ENCODE results near the gene PSPC1. TPM values are rescaled to one million over a fixed set of nuclear protein-coding genes. Genes with fewer than 3 reads are reported as not detected.

The PSPC1 gene
- polyA plus RNA-seq, 1 donor (not counting 4 experiments of a cell fraction or from before 2014, with no cell fraction given), result 38.0 TPM

DNA sequence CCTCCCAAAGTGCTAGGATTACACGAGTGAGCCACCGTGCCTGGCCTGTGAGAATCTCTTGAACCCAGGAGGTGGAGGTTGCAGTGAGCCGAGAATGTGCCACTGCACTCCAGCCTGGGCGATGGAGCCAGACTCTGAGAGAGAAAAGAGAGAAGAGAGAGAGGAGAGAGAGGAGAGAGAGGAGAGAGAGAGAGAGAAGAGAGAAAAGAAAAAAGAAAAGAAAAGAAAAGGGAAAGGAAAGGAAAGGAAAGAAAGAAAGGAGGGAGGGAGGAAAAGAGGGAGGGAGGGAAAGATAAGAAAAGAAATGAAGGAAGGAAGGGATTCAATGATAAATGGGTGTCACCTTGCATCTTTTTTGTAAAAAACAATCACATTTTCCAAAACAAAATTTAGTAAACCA, 23.0 kb upstream of the PSPC1 start:
- Histone ChIP-seq H3K36me3 (ENCODE audit: control insufficient read depth in 2 of 2, extremely low read depth in 1 of 2, insufficient read depth in 2 of 2, low read length in 2 of 2) (no peaks in the 10 kb centered on the region), H3K27me3 (ENCODE audit: control insufficient read depth, extremely low read depth, insufficient read depth, low read length) (no peaks in the 10 kb centered on the region), H3K9me1 (ENCODE audit: control insufficient read depth, extremely low read depth, insufficient read depth, low read length) (no peaks in the 10 kb centered on the region), H3K9me3 (ENCODE audit: control insufficient read depth, low read depth, low read length) (no peaks in the 10 kb centered on the region), H3K9ac (ENCODE audit: control insufficient read depth, extremely low read depth, insufficient read depth, low read length) (no peak overlapping the region), H3K4me3 (ENCODE audit: control insufficient read depth in 2 of 3, extremely low read depth in 1 of 3, insufficient read depth in 2 of 3, low read depth in 1 of 3, low read length in 3 of 3) (no peak overlapping the region), H4K20me1 (ENCODE audit: control insufficient read depth, extremely low read depth, insufficient read depth, low read length) (no peaks in the 10 kb centered on the region), H3K79me2 (ENCODE audit: control insufficient read depth, insufficient read depth, low read length) (no peaks in the 10 kb centered on the region), H3K4me2 (ENCODE audit: control insufficient read depth, extremely low read depth, insufficient read depth, low read depth, low read length) (no peak overlapping the region), H2AFZ (ENCODE audit: control insufficient read depth, low read length) (no peak overlapping the region), H3K4me1 (ENCODE audit: control insufficient read depth, extremely low read depth, insufficient read depth, low read length) (no peaks in the 10 kb centered on the region), H3K27ac (ENCODE audit: control insufficient read depth, insufficient read depth, low read length) (no peak overlapping the region)
- DNase-seq (ENCODE audit: low read depth, low spot score) (no peak), FAIRE-seq (no peak)
- TF ChIP-seq EZH2 (IDR thresholded peaks at IDR 0.05; ENCODE audit: low read length), result no peak
- TF ChIP-seq, protein P1, sequence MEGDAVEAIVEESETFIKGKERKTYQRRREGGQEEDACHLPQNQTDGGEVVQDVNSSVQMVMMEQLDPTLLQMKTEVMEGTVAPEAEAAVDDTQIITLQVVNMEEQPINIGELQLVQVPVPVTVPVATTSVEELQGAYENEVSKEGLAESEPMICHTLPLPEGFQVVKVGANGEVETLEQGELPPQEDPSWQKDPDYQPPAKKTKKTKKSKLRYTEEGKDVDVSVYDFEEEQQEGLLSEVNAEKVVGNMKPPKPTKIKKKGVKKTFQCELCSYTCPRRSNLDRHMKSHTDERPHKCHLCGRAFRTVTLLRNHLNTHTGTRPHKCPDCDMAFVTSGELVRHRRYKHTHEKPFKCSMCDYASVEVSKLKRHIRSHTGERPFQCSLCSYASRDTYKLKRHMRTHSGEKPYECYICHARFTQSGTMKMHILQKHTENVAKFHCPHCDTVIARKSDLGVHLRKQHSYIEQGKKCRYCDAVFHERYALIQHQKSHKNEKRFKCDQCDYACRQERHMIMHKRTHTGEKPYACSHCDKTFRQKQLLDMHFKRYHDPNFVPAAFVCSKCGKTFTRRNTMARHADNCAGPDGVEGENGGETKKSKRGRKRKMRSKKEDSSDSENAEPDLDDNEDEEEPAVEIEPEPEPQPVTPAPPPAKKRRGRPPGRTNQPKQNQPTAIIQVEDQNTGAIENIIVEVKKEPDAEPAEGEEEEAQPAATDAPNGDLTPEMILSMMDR (optimal IDR thresholded peaks at IDR 0.05 in 1 of 3, IDR thresholded peaks at IDR 0.05 in 1 of 3, conservative IDR thresholded peaks at IDR 0.05 in 1 of 3; ENCODE audit: extremely low read depth in 1 of 3, insufficient read depth in 2 of 3, low read length in 3 of 3), result no peak
- dilution Hi-C loops (cut with MboI; ENCODE audit: extremely low pct_ligation_motif_present, low sequenced_read_pairs), result no loop called here

DNA sequence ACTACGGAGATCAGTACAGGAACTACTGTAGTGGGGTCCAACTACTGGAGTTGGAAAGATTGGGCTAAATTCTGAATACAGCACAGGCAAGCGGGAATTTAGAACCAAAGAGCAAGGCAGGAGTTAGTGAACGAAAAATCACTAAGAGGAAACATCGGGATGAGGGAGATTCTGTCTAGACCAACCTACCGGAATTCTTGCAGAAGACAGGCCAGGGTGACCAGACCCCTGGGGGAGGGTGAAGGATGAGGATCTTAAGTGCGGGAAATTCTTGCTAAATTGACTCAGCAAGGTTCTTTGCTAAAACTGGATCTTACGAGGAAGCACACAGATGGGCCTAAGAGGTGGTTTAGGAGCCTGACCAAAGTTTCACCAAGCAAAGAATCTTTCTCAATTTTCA, 13.2 kb upstream of the PSPC1 start:
- no peak overlapping the region for H3K9ac ChIP-seq (ENCODE audit: control insufficient read depth, extremely low read depth, insufficient read depth, low read length)
- no peaks in the 10 kb centered on the region for H3K36me3 ChIP-seq (ENCODE audit: control insufficient read depth in 2 of 2, extremely low read depth in 1 of 2, insufficient read depth in 2 of 2, low read length in 2 of 2)
- DNase-seq (ENCODE audit: low read depth, low spot score) (no peak), FAIRE-seq (no peak)
- H3K27me3 ChIP-seq (ENCODE audit: control insufficient read depth, extremely low read depth, insufficient read depth, low read length), result no peaks in the 10 kb centered on the region
- H4K20me1 ChIP-seq (ENCODE audit: control insufficient read depth, extremely low read depth, insufficient read depth, low read length), result no peaks in the 10 kb centered on the region
- dilution Hi-C loops (cut with MboI; ENCODE audit: extremely low pct_ligation_motif_present, low sequenced_read_pairs), result no loop called here
- TF ChIP-seq, protein P1 (optimal IDR thresholded peaks at IDR 0.05 in 1 of 3, IDR thresholded peaks at IDR 0.05 in 1 of 3, conservative IDR thresholded peaks at IDR 0.05 in 1 of 3; ENCODE audit: extremely low read depth in 1 of 3, insufficient read depth in 2 of 3, low read length in 3 of 3), result no peak
- no peak for TF ChIP-seq EZH2 (IDR thresholded peaks at IDR 0.05; ENCODE audit: low read length)
- H3K9me3 ChIP-seq (ENCODE audit: control insufficient read depth, low read depth, low read length), result no peaks in the 10 kb centered on the region
- peaks cover 17% of the 10 kb centered on the region for H3K4me1 ChIP-seq (ENCODE audit: control insufficient read depth, extremely low read depth, insufficient read depth, low read length)
- no peak overlapping the region for H2AFZ ChIP-seq (ENCODE audit: control insufficient read depth, low read length)
- H3K4me3 ChIP-seq (ENCODE audit: control insufficient read depth in 2 of 3, extremely low read depth in 1 of 3, insufficient read depth in 2 of 3, low read depth in 1 of 3, low read length in 3 of 3), result no peak overlapping the region
- no peaks in the 10 kb centered on the region for H3K79me2 ChIP-seq (ENCODE audit: control insufficient read depth, insufficient read depth, low read length)
- no peak overlapping the region for H3K4me2 ChIP-seq (ENCODE audit: control insufficient read depth, extremely low read depth, insufficient read depth, low read depth, low read length)
- no peaks in the 10 kb centered on the region for H3K9me1 ChIP-seq (ENCODE audit: control insufficient read depth, extremely low read depth, insufficient read depth, low read length)
- H3K27ac ChIP-seq (ENCODE audit: control insufficient read depth, insufficient read depth, low read length), result no peak overlapping the region

All from keratinocyte (primary cell).